OCI-LY3 (cell line): ENCODE data around the gene MAP3K7.

ENCODE experiments used
- H2AFZ ChIP-seq: fragments of 200-600, 300-600 bp; shearing (Covaris generic); 2 replicates; pipeline ENCODE4 v1.6.0; 2014; ENCODE audit warnings: antibody characterized with exemption, low read depth, low read length
- H3K27ac ChIP-seq: fragments of 200-600, 300-600 bp; sonication (generic); 2 replicates; pipeline ENCODE4 v1.5.1; 2014; ENCODE audit warnings: mild to moderate bottlenecking, low read length, moderate library complexity, mixed read lengths
- H3K27me3 ChIP-seq: fragments of 200-600, 300-600 bp; sonication (generic); 2 replicates; pipeline ENCODE4 v1.6.1; 2014; ENCODE audit warnings: low read depth, low read length, mixed read lengths
- H3K36me3 ChIP-seq: fragments of 200-600, 300-600 bp; sonication (generic); replicated peaks from 2 replicates; pipeline ENCODE3; 2014; ENCODE audit warnings: low read depth, low read length, mixed read lengths
- H3K4me1 ChIP-seq: fragments of 300-600, 200-600 bp; sonication (generic); 2 replicates; pipeline ENCODE4 v1.6.1; 2014; ENCODE audit warnings: low read length, mixed read lengths
- H3K4me2 ChIP-seq: fragments of 200-600, 300-600 bp; sonication (generic); 2 replicates; pipeline ENCODE4 v1.6.1; 2014; ENCODE audit warnings: low read length, mixed read lengths
- H3K4me3 ChIP-seq: fragments of 300-600, 200-600 bp; sonication (generic); 2 replicates; pipeline ENCODE4 v1.5.1; 2014; ENCODE audit warnings: antibody characterized with exemption, mild to moderate bottlenecking, low read length, moderate library complexity
- H3K79me2 ChIP-seq: fragments of 300-600, 200-600 bp; shearing (Covaris generic); 2 replicates; pipeline ENCODE4 v1.6.1; 2014; ENCODE audit warnings: mild to moderate bottlenecking, low read length, mixed read lengths
- H3K9ac ChIP-seq: fragments of 300-600, 200-600 bp; shearing (Covaris generic); 2 replicates; pipeline ENCODE4 v1.6.0; 2014; ENCODE audit warnings: mild to moderate bottlenecking, low read length, moderate library complexity
- H3K9me3 ChIP-seq: fragments of 200-600, 300-600 bp; shearing (Covaris generic); 2 replicates; pipeline ENCODE4 v1.6.1; 2014; ENCODE audit warnings: low read length, mixed read lengths; ENCODE audit not compliant: insufficient read depth
- H4K20me1 ChIP-seq: fragments of 200-600, 300-600 bp; sonication (generic); 2 replicates; pipeline ENCODE4 v1.6.1; 2016; ENCODE audit warnings: low read length, mixed read lengths; ENCODE audit not compliant: insufficient read depth
- CTCF ChIP-seq: fragments of 200-600, 300-600 bp; sonication (generic); IDR thresholded peaks from 2 replicates; pipeline ENCODE4 v1.5.1; 2014; ENCODE audit warnings: antibody characterized with exemption, low read length, low read depth
- EZH2phosphoT487 ChIP-seq: fragments of 200-600 bp; shearing (Covaris generic); IDR thresholded peaks from 2 replicates; pipeline ENCODE4 v1.6.1; 2018; ENCODE audit warnings: antibody characterized with exemption, mixed run types, low read depth

The MAP3K7 gene

GRCh38 chr6:90575267-90575666, 11.6 kb downstream of the MAP3K7 start:
- Histone ChIP-seq H4K20me1 (no peaks in the 10 kb centered on the region), H3K27ac (no peak overlapping the region), H3K36me3 (no peaks in the 10 kb centered on the region), H2AFZ (no peak overlapping the region), H3K9me3 (no peaks in the 10 kb centered on the region), H3K4me1 (no peaks in the 10 kb centered on the region), H3K9ac (no peak overlapping the region), H3K4me2 (no peak overlapping the region), H3K27me3 (no peaks in the 10 kb centered on the region), H3K79me2 (peaks cover 25% of the 10 kb centered on the region), H3K4me3 (no peak overlapping the region)
- TF ChIP-seq CTCF = no peak
- TF ChIP-seq EZH2phosphoT487 = no peak

GRCh38 chr6:90574610-90575009, 12.3 kb downstream of the MAP3K7 start:
- Histone ChIP-seq H3K79me2 (peaks cover 19% of the 10 kb centered on the region), H3K27ac (no peak overlapping the region), H3K36me3 (no peaks in the 10 kb centered on the region), H3K9ac (no peak overlapping the region), H3K27me3 (no peaks in the 10 kb centered on the region), H3K4me3 (no peak overlapping the region), H3K4me2 (no peak overlapping the region), H4K20me1 (no peaks in the 10 kb centered on the region), H3K9me3 (no peaks in the 10 kb centered on the region), H2AFZ (no peak overlapping the region), H3K4me1 (no peaks in the 10 kb centered on the region)
- TF ChIP-seq EZH2phosphoT487 (no peak), CTCF (no peak)

- no peak overlapping the region for H2AFZ ChIP-seq
- peaks cover 10% of the 10 kb centered on the region; the same call in 1 of the 2 replicates for H3K79me2 ChIP-seq
- TF ChIP-seq EZH2phosphoT487 (no peak), CTCF (no peak)
- H3K4me3 ChIP-seq = no peak overlapping the region
- H3K9ac ChIP-seq = no peak overlapping the region
- no peaks in the 10 kb centered on the region for H3K4me1 ChIP-seq
- no peaks in the 10 kb centered on the region for H3K36me3 ChIP-seq
- H3K9me3 ChIP-seq = no peaks in the 10 kb centered on the region
- no peaks in the 10 kb centered on the region for H4K20me1 ChIP-seq
- H3K4me2 ChIP-seq = no peak overlapping the region
- H3K27me3 ChIP-seq = no peaks in the 10 kb centered on the region
- H3K27ac ChIP-seq = no peak overlapping the region
These were observed 13.2 kb downstream of the MAP3K7 start for GRCh38 chr6:90573624-90574023.

GRCh38 chr6:90572856-90573255, 14.0 kb downstream of the MAP3K7 start:
- no peak overlapping the region for H3K4me3 ChIP-seq
- TF ChIP-seq EZH2phosphoT487 (no peak), CTCF (no peak)
- H3K4me2 ChIP-seq = no peak overlapping the region
- no peaks in the 10 kb centered on the region for H4K20me1 ChIP-seq
- no peaks in the 10 kb centered on the region for H3K36me3 ChIP-seq
- no peak overlapping the region for H3K9ac ChIP-seq
- no peaks in the 10 kb centered on the region for H3K9me3 ChIP-seq
- no peak overlapping the region for H2AFZ ChIP-seq
- no peak overlapping the region for H3K27ac ChIP-seq
- H3K27me3 ChIP-seq = no peaks in the 10 kb centered on the region
- peaks cover 10% of the 10 kb centered on the region; the same call in 1 of the 2 replicates for H3K79me2 ChIP-seq
- H3K4me1 ChIP-seq = no peaks in the 10 kb centered on the region
